Psoas muscle (tissue), 8 donors: ENCODE results near the gene ZNF41. TPM values are rescaled to one million over a fixed set of nuclear protein-coding genes. Genes with fewer than 3 reads are reported as not detected.

Source experiments
- ATAC-seq, 4 donors: fragments of 200-7000 bp; cut with Tn5 transposase; one replicate each; pipeline ENCODE4 v1.9.1; 2020; ENCODE audit warnings: moderate library complexity in 3 of 4, mild to moderate bottlenecking in 2 of 4
- DNase-seq, 2 donors: peaks; one replicate each; pipeline ENCODE4 v3.0.0-alpha.2; 2020
- H3K27ac ChIP-seq: fragments of 200-600 bp; one replicate; pipeline ENCODE4 v1.8.0; 2022
- H3K27me3 ChIP-seq, 3 donors: fragments of 200-600 bp in 1 of 3; one replicate each; pipeline versions ENCODE4 v1.6.1 to v1.8.0; 2013 to 2022; ENCODE audit warnings: low read length in 2 of 3, mild to moderate bottlenecking in 2 of 3, moderate library complexity in 1 of 3; ENCODE audit not compliant: insufficient read depth in 3 of 3
- H3K36me3 ChIP-seq, 2 donors: fragments of 200-600 bp in 1 of 2; one replicate each; pipeline versions ENCODE4 v1.6.1 to v1.8.0; 2013 to 2022; ENCODE audit warnings: low read depth in 1 of 2, mild to moderate bottlenecking in 1 of 2, moderate library complexity in 1 of 2; ENCODE audit not compliant: insufficient read depth in 1 of 2
- H3K4me1 ChIP-seq: fragments of 200-600 bp; one replicate; pipeline ENCODE4 v1.8.0; 2022
- H3K4me3 ChIP-seq: fragments of 200-600 bp; one replicate; pipeline ENCODE4 v1.8.0; 2022; ENCODE audit warnings: mild to moderate bottlenecking
- H3K9me3 ChIP-seq: fragments of 200-600 bp; one replicate; pipeline ENCODE4 v1.8.0; 2022
- WGBS, 3 donors: extraction: QIAGEN DNeasy Blood & Tissue Kit; methylation state at CpG; one replicate each; pipeline versions ENCODE4 v1.1.6 to v1.1.7; 2013; 5-methylcytosine and 5-hydroxymethylcytosine counted together
- intact Hi-C, 2 donors: fragments of 100-400 bp; cut with DNase I; formaldehyde crosslinking; loops; one replicate each; pipeline versions ENCODE4 v1.11.0 to v1.14.2; 2022
- polyA plus RNA-seq, 3 donors: library from polyadenylated mRNA; stranded (reverse); fragments of 200-250 nt; gene quantifications; one replicate each; pipeline ENCODE4 v1.2.3, GENCODE V29; 2013
- total RNA-seq, 4 donors: library from RNA; stranded (reverse); fragmentation: NEBNext Ultra II Directional in 2 of 4; extraction: Animal tissue kit (Norgen Biotek cat#: 25700) in 2 of 4; gene quantifications; one replicate each; pipeline versions ENCODE4 v1.2.1 to v1.2.4, GENCODE V29; 2021 to 2023
- TF ChIP-seq, protein P1 (sequence below): fragments of 200-600 bp; IDR thresholded peaks from one replicate; pipeline ENCODE4 v1.8.0; 2022; ENCODE audit warnings: antibody characterized with exemption
- donor health status: healthy with polysubstance abuse.
- donor health status: DM: no; HTN: no; CAD: no; lungs with moderate emphysema.
- donor health status: Bipolar disorder and iron deficiency.
- donor health status: healthy.
- donor health status: DM: yes; HTN: yes; CAD: no.
- donor health status: DM: no; HTN: no; CAD: no.
- donor health status: DM: no; HTN: no; CAD: no.
- donor health status: DM: yes; HTN: yes; CAD: no.

The ZNF41 gene
- total and polyA plus RNA-seq, 7 donors, result 5.3 to 17.7 (median 10.9) TPM

DNA sequence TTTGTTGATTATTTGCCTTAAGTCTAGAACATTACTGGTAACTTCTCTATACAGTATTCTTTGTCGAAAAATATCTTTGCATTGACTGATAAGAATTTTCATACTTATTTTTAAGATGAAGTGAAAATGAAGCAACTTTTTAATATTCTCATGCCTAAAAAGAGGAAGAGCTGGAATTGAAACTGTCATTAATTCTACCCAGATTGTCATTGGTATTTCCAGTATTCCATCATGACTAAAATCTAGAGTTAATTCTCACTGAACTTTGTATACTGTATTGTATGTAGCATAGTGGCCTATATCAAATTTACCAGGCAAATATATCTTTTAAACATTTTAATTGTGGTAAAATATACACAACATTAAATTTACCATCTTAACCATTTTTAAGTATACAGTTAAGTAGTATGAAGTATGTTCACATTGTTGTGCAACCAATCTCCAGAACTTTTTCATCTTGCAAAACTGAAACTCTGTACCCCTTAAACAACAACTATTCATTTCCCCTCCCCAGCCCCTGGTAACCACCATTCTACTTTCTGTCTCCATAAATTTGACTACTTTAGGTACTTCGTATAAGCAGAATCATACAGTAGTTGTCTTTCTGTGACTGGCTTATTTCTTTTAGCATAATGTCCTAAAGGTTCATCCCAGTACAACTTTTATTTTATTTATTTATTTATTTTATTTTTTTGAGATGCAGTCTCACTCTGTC lies 24.3 kb upstream of the ZNF41 start:
- H3K4me1 ChIP-seq, result no peaks in the 10 kb centered on the region
- H3K4me3 ChIP-seq, result no peak overlapping the region
- no peaks in the 10 kb centered on the region for H3K36me3 ChIP-seq
- peaks cover 0 to 14% (median 0%) of the 10 kb centered on the region in 3 donors for H3K27me3 ChIP-seq
- TF ChIP-seq, protein P1, sequence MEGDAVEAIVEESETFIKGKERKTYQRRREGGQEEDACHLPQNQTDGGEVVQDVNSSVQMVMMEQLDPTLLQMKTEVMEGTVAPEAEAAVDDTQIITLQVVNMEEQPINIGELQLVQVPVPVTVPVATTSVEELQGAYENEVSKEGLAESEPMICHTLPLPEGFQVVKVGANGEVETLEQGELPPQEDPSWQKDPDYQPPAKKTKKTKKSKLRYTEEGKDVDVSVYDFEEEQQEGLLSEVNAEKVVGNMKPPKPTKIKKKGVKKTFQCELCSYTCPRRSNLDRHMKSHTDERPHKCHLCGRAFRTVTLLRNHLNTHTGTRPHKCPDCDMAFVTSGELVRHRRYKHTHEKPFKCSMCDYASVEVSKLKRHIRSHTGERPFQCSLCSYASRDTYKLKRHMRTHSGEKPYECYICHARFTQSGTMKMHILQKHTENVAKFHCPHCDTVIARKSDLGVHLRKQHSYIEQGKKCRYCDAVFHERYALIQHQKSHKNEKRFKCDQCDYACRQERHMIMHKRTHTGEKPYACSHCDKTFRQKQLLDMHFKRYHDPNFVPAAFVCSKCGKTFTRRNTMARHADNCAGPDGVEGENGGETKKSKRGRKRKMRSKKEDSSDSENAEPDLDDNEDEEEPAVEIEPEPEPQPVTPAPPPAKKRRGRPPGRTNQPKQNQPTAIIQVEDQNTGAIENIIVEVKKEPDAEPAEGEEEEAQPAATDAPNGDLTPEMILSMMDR, result no peak
- intact Hi-C loops, result no loop called here
- ATAC-seq (no peak), DNase-seq (no peak)
- H3K27ac ChIP-seq, result no peak overlapping the region
- 48 to 96% (median 60%) methylated on average over 2 of the region's 2 CpGs for WGBS, 3 donors
- no peaks in the 10 kb centered on the region for H3K9me3 ChIP-seq

DNA sequence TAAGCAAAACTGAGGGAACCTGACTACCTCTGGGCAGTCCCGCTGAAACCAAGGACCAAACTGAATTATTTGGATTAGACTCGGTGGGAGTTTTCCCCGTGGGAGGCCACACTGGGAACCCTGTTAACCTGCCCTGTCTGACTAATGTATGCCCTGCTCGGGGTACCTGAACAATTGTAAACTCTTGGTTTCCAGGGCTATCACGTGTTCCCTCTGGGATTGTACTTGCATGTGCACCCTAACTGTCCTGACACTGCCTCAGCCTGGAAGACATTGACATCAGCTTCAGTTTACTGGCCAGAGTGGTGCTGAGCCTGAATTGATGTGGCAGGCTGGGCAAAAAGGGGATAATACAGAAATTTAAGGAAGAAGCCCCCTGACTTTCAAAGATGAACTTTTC lies 20.1 kb upstream of the ZNF41 start:
- DNase-seq (no peak), ATAC-seq (no peak)
- H3K4me1 ChIP-seq, result peaks cover 12% of the 10 kb centered on the region
- H3K27me3 ChIP-seq, result peaks cover 0 to 19% (median 0%) of the 10 kb centered on the region in 3 donors
- TF ChIP-seq, protein P1, result no peak
- WGBS, 3 donors, result 60 to 81% (median 76%) methylated on average over 4 to 5 of the region's 5 CpGs
- intact Hi-C loops, result no loop called here
- no peak overlapping the region for H3K27ac ChIP-seq
- H3K9me3 ChIP-seq, result no peaks in the 10 kb centered on the region
- no peak overlapping the region for H3K4me3 ChIP-seq
- H3K36me3 ChIP-seq, result no peaks in the 10 kb centered on the region

GRCh38 chrX:47502316-47503125 lies 19.5 kb upstream of the ZNF41 start:
- DNase-seq (no peak), ATAC-seq (peak in 1 of 4 donors; percentile 24)
- intact Hi-C loops, result no loop called here
- Histone ChIP-seq H3K4me1 (peaks cover 12% of the 10 kb centered on the region), H3K36me3 (no peaks in the 10 kb centered on the region), H3K27ac (no peak overlapping the region), H3K27me3 (peaks cover 0 to 14% (median 0%) of the 10 kb centered on the region in 3 donors), H3K9me3 (no peaks in the 10 kb centered on the region), H3K4me3 (no peak overlapping the region)
- TF ChIP-seq, protein P1, result no peak
- 72 to 80% (median 80%) methylated on average over 7 of the region's 7 CpGs for WGBS, 3 donors

DNA sequence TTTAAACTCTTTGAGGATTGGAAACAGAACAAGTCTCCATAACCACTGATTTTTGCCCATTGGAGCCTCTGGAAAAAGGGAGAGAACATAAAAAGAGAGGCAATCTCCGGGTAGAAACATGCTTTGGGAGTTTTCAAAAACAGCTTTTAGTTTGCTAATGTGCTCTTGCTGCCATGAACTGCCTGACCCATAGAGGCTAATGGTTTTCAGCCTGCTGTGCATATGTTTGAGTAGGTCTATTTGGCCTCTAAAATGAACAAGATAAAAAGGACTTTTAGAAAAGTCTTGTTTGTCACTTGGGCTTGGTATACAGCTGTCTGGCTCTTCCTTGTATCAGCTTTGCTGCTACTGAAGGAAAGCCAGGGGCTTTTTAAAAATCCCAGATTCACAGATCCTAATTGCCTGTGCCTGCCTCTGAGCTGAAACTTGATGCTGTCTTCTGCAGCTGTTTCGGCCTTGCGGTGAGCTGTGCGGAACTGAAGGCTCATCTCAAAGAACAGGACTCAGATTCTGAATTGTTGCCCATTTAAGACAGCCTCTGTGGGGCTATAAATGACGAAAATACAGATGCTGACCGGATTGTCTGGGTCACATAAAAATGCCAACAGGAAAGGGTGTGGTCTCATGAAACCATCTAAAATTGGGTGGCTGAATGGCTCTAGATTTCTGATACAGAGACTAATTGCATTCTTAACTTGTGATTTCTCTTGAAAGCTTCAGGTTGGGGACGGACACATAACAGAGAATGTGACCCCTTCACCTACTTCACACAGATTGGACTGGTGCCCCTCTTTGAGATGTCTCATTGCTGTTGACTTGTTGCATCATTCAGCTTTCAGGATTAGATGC lies 18.4 kb upstream of the ZNF41 start:
- Histone ChIP-seq H3K9me3 (no peaks in the 10 kb centered on the region), H3K4me1 (peaks cover 12% of the 10 kb centered on the region), H3K4me3 (peak overlapping the region; percentile 23), H3K36me3 (no peaks in the 10 kb centered on the region), H3K27ac (peak overlapping the region; percentile 73), H3K27me3 (peaks cover 0 to 18% (median 0%) of the 10 kb centered on the region in 3 donors)
- no peak for DNase-seq
- peak; percentile 76 to 90 (median 84) for ATAC-seq
- intact Hi-C loops, result no loop called here
- WGBS, 3 donors, result 8 to 23% (median 20%) methylated on average over 7 of the region's 7 CpGs
- TF ChIP-seq, protein P1, result no peak
